ENCODE data around the gene POU2F3.

POU2F3 gene

GRCh38 chr11:120294096-120294495 lies 54.2 kb downstream of the POU2F3 start:
- FAIRE-seq (no peak), DNase-seq (ENCODE audit: insufficient read length, low spot score) (no peak)
- TF ChIP-seq, protein P1, sequence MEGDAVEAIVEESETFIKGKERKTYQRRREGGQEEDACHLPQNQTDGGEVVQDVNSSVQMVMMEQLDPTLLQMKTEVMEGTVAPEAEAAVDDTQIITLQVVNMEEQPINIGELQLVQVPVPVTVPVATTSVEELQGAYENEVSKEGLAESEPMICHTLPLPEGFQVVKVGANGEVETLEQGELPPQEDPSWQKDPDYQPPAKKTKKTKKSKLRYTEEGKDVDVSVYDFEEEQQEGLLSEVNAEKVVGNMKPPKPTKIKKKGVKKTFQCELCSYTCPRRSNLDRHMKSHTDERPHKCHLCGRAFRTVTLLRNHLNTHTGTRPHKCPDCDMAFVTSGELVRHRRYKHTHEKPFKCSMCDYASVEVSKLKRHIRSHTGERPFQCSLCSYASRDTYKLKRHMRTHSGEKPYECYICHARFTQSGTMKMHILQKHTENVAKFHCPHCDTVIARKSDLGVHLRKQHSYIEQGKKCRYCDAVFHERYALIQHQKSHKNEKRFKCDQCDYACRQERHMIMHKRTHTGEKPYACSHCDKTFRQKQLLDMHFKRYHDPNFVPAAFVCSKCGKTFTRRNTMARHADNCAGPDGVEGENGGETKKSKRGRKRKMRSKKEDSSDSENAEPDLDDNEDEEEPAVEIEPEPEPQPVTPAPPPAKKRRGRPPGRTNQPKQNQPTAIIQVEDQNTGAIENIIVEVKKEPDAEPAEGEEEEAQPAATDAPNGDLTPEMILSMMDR (IDR thresholded peaks at IDR 0.05; ENCODE audit: insufficient read depth, missing control alignments) = no peak

DNA sequence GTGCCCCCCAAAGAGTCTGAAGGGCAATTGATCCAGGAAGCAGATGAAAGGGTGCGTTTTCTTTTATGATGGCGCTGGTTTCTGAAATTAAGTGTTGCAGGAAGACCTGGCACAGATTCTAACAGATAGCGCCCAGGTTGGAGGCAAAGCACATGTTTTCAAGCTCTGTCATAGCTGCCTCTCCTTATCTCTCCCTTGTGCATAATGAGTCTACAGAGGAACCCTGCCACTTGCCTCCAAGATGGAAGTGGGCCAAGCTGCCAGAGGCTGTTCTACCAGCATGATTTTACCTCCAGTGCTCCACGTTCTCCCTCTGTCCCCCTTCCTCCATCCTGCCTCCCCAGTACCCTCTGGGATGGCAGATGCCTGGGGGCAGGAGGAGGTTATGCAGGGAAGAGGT lies 55.2 kb downstream of the POU2F3 start:
- TF ChIP-seq, protein P1 (IDR thresholded peaks at IDR 0.05; ENCODE audit: insufficient read depth, missing control alignments) = no peak
- no peak for DNase-seq (ENCODE audit: insufficient read length, low spot score)
- no peak for FAIRE-seq

- DNase-seq (ENCODE audit: insufficient read length, low spot score) (no peak), FAIRE-seq (no peak)
- TF ChIP-seq, protein P1 (IDR thresholded peaks at IDR 0.05; ENCODE audit: insufficient read depth, missing control alignments) = no peak
These were observed 56.6 kb downstream of the POU2F3 start for GRCh38 chr11:120296554-120296953.

DNA sequence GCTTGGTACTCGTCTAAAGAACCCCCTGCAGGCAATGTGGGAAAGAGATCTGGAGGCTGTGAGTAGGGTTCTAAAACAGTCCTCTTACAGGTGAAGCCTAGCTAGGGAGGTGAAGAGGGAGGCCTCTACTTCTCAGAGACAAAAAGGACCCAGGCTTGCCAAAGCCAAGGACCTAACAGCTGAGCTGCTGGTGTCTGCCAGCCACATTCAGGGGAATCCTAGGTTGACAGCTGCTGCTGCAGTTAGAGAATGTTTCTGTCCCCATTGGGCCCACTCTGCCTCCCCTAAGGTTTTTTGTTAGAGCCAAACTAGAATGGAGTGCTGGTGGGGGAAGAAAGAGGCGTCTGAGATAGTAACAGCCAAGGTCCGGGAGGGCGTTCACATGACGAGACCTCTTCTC lies 58.5 kb downstream of the POU2F3 start:
- DNase-seq (ENCODE audit: insufficient read length, low spot score) (no peak), FAIRE-seq (no peak)
- TF ChIP-seq, protein P1 (IDR thresholded peaks at IDR 0.05; ENCODE audit: insufficient read depth, missing control alignments) = no peak

DNA sequence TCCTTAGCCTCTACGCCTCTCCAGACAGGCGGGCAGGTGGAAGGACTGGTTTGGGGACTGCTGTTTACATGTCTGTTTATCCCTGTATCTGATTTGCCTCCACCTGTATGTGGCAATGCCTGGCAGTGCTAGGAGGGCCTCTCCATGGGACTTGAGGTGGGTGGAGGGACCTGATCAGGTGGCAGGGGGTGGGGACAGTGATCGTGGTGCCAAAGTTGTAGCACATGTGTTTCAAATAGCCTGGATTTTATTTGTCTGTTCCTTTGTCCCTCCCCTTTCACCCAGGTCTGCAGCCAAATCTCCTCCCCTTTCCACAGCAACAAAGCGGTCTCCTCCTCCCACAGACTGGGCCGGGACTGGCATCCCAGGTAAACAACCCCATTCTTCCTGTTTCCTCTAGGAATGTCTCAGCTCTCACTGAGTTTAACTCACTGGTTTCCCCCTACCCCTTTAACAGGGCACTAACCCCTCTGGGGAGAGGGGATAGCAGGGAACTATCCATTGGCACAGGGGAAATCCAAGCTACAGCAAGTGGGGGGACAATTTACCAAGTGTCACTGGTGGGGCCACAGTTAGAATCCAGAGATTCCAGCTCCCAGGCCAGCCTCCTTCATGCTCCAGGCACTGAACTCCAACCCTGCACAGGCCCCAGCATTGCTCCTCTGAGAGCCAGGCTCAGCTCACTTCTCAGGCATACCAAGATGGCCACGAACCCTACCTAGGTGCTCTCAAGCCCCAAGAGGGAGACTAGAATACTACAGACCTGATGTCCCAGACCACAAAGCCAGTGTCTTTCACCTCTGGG lies 62.3 kb downstream of the POU2F3 start:
- no peak for DNase-seq (ENCODE audit: insufficient read length, low spot score)
- TF ChIP-seq, protein P1 (IDR thresholded peaks at IDR 0.05; ENCODE audit: insufficient read depth, missing control alignments) = no peak
- FAIRE-seq = no peak

- no peak for DNase-seq (ENCODE audit: insufficient read length, low spot score)
- TF ChIP-seq, protein P1 (IDR thresholded peaks at IDR 0.05; ENCODE audit: insufficient read depth, missing control alignments) = peak; percentile 94
- no peak for FAIRE-seq
These were observed 63.2 kb downstream of the POU2F3 start for GRCh38 chr11:120303004-120303637.

- TF ChIP-seq, protein P1 (IDR thresholded peaks at IDR 0.05; ENCODE audit: insufficient read depth, missing control alignments) = no peak
- FAIRE-seq (no peak), DNase-seq (ENCODE audit: insufficient read length, low spot score) (no peak)
These were observed 64.6 kb downstream of the POU2F3 start for GRCh38 chr11:120304526-120304925.

All from D721Med (cell line).